IMR-90 (cell line): ENCODE measurements around the gene RANBP2.

ENCODE experiments used
- BHLHE40 ChIP-seq: fragments of 150-350 bp; IDR thresholded peaks from 2 replicates; pipeline ENCODE4 v1.6.1; 2016; ENCODE audit warnings: mild to moderate bottlenecking, low read depth, low read length
- CTCF ChIP-seq: conservative IDR thresholded peaks from 2 replicates; pipeline ENCODE4 v1.5.1; 2012; ENCODE audit warnings: mild to moderate bottlenecking, low read depth, low read length, improper control_type of control experiment
- ELK1 ChIP-seq: fragments of 150-350 bp; IDR thresholded peaks from 2 replicates; pipeline ENCODE4 v1.6.1; 2016; ENCODE audit warnings: low read depth, mild to moderate bottlenecking, low read length, moderate library complexity, borderline replicate concordance
- MAFK ChIP-seq: IDR thresholded peaks from 2 replicates; pipeline ENCODE4 v1.6.1; 2012; ENCODE audit warnings: low read depth, low read length, improper control_type of control experiment
- MXI1 ChIP-seq: IDR thresholded peaks from 2 replicates; pipeline ENCODE4 v1.6.1; 2012; ENCODE audit warnings: low read depth, mild to moderate bottlenecking, low read length, moderate library complexity, borderline replicate concordance
- NFE2L2 ChIP-seq: fragments of 150-350 bp; IDR thresholded peaks from 2 replicates; pipeline ENCODE4 v1.6.1; 2016; ENCODE audit warnings: low read depth, mild to moderate bottlenecking, low read length
- POLR2A ChIP-seq: IDR thresholded peaks from 2 replicates; pipeline ENCODE4 v1.6.1; 2012; ENCODE audit warnings: mild to moderate bottlenecking, low read depth, low read length
- RAD21 ChIP-seq: IDR thresholded peaks from 2 replicates; pipeline ENCODE4 v1.6.1; 2012; ENCODE audit warnings: low read length, improper control_type of control experiment

- no peak for TF ChIP-seq POLR2A
- no peak for TF ChIP-seq BHLHE40
- TF ChIP-seq CTCF, result no peak
- no peak for TF ChIP-seq ELK1
- TF ChIP-seq NFE2L2, result no peak
- TF ChIP-seq RAD21, result no peak
- TF ChIP-seq MAFK, result no peak
- no peak for TF ChIP-seq MXI1
Measured at GRCh38 chr2:108824316-108825070, 105.2 kb downstream of the RANBP2 start.
